GM12892 (cell line): ENCODE results near the gene DHCR7.

Experiments used
- POLR2A ChIP-seq: IDR thresholded peaks from 2 replicates; pipeline ENCODE4 v1.6.1; 2011; ENCODE audit warnings: low read depth, low read length, control low read depth
- POLR2AphosphoS5 ChIP-seq: IDR thresholded peaks from 2 replicates; pipeline ENCODE4 v1.6.1; 2011; ENCODE audit warnings: low read depth, low read length, control low read depth

DNA sequence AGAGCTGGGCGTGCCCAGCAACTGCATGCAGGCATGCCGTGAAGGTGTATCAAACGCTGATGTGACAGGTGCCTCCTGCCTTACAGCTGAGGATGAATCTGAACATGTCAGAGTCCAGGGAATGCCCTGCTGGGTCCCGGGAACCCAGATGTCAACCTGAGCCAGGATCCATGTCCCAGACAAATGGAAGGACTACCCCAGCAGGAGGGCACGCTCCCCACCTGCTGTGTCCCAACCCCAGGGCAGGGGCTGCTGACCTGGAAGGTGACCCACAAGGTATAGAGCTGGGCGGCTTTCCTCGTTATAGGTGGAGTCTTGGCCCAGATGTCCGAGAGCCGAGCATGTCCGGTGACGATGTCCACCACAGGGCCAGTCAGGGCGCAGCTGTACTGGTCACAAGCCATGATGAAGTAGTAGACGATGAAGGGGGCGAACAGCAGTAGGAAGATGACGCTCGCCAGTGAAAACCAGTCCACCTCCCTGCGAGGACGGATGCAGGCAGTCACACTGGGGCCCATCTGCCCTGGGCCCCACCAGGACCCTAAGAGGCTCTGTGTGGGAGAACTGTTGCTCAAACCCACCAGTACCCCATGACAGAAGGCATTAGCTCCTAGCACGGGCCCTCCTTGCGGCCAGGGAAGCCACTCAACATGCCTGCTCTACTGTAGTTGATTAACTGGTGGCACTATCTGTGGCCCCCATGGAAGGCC lies 4.3 kb downstream of the DHCR7 start:
- TF ChIP-seq POLR2A (no peak), POLR2AphosphoS5 (no peak)
